IMR-90 (cell line): Measurements from ENCODE around the gene KCNK18.

Source experiments
- BHLHE40 ChIP-seq: fragments of 150-350 bp; IDR thresholded peaks from 2 replicates; pipeline ENCODE4 v1.6.1; 2016; ENCODE audit warnings: mild to moderate bottlenecking, low read depth, low read length
- CEBPB ChIP-seq: IDR thresholded peaks from 2 replicates; pipeline ENCODE4 v1.6.1; 2012; ENCODE audit warnings: low read depth, low read length, improper control_type of control experiment
- CHD1 ChIP-seq: IDR thresholded peaks from 2 replicates; pipeline ENCODE4 v1.6.1; 2012; ENCODE audit warnings: low read depth, low read length, improper control_type of control experiment
- MAFK ChIP-seq: IDR thresholded peaks from 2 replicates; pipeline ENCODE4 v1.6.1; 2012; ENCODE audit warnings: low read depth, low read length, improper control_type of control experiment
- MAZ ChIP-seq: IDR thresholded peaks from 2 replicates; pipeline ENCODE4 v1.6.1; 2012; ENCODE audit warnings: low read depth, mild to moderate bottlenecking, low read length, improper control_type of control experiment, moderate library complexity, borderline replicate concordance
- MXI1 ChIP-seq: IDR thresholded peaks from 2 replicates; pipeline ENCODE4 v1.6.1; 2012; ENCODE audit warnings: low read depth, mild to moderate bottlenecking, low read length, moderate library complexity, borderline replicate concordance
- POLR2A ChIP-seq: IDR thresholded peaks from 2 replicates; pipeline ENCODE4 v1.6.1; 2012; ENCODE audit warnings: mild to moderate bottlenecking, low read depth, low read length
- RFX5 ChIP-seq: IDR thresholded peaks from 2 replicates; pipeline ENCODE4 v1.8.0; 2012; ENCODE audit warnings: low read depth, mild to moderate bottlenecking, low read length, moderate library complexity
- TF ChIP-seq, protein P1 (sequence below): conservative IDR thresholded peaks from 2 replicates; pipeline ENCODE4 v1.5.1; 2012; ENCODE audit warnings: mild to moderate bottlenecking, low read depth, low read length, improper control_type of control experiment
- TF ChIP-seq, protein P2 (sequence below): fragments of 150-350 bp; IDR thresholded peaks from 2 replicates; pipeline ENCODE4 v1.6.1; 2016; ENCODE audit warnings: low read depth, mild to moderate bottlenecking, low read length, moderate library complexity, borderline replicate concordance

DNA sequence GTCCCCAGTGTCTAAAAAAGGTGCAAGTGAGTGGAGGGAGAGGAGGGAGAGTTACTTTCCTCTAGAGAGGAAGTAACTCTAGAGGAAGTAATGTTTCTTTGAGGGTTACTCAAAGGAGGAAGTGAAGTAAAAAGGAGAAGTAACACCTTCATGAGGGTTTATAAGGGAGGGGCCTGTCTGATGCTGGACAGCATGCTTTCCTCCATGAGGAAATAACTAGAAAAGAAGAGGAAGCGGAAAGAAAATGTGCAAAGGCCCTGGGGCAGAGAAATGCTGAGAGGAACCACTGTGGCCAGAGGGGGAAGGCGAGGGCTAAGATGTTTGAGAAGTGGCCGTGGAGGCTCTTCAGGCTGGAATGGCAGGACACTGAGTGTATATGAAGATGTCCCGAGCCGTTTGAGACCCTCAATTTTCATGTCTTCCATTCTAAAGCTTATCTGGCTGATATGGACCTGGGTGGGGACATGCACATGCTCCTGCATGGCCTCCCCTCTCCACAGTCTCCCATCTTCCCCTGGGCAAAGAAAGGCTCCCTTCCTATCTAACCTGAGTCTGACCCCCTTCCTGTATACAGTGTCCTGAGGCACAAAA is 40.2 kb downstream of the KCNK18 start:
- TF ChIP-seq MAZ (no peak), POLR2A (no peak), CEBPB (no peak), RFX5 (no peak), BHLHE40 (no peak), MXI1 (no peak), CHD1 (no peak), MAFK (no peak)
- TF ChIP-seq, protein P1, sequence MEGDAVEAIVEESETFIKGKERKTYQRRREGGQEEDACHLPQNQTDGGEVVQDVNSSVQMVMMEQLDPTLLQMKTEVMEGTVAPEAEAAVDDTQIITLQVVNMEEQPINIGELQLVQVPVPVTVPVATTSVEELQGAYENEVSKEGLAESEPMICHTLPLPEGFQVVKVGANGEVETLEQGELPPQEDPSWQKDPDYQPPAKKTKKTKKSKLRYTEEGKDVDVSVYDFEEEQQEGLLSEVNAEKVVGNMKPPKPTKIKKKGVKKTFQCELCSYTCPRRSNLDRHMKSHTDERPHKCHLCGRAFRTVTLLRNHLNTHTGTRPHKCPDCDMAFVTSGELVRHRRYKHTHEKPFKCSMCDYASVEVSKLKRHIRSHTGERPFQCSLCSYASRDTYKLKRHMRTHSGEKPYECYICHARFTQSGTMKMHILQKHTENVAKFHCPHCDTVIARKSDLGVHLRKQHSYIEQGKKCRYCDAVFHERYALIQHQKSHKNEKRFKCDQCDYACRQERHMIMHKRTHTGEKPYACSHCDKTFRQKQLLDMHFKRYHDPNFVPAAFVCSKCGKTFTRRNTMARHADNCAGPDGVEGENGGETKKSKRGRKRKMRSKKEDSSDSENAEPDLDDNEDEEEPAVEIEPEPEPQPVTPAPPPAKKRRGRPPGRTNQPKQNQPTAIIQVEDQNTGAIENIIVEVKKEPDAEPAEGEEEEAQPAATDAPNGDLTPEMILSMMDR: no peak
- TF ChIP-seq, protein P2, sequence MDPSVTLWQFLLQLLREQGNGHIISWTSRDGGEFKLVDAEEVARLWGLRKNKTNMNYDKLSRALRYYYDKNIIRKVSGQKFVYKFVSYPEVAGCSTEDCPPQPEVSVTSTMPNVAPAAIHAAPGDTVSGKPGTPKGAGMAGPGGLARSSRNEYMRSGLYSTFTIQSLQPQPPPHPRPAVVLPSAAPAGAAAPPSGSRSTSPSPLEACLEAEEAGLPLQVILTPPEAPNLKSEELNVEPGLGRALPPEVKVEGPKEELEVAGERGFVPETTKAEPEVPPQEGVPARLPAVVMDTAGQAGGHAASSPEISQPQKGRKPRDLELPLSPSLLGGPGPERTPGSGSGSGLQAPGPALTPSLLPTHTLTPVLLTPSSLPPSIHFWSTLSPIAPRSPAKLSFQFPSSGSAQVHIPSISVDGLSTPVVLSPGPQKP: no peak
